ENCODE data around the gene C16orf74. TPM values are rescaled to one million over a fixed set of nuclear protein-coding genes. Genes with fewer than 3 reads are reported as not detected.

Gene C16orf74
- total and polyA plus RNA-seq, 10 donors: 12.1 to 107 (median 19.3) TPM

DNA sequence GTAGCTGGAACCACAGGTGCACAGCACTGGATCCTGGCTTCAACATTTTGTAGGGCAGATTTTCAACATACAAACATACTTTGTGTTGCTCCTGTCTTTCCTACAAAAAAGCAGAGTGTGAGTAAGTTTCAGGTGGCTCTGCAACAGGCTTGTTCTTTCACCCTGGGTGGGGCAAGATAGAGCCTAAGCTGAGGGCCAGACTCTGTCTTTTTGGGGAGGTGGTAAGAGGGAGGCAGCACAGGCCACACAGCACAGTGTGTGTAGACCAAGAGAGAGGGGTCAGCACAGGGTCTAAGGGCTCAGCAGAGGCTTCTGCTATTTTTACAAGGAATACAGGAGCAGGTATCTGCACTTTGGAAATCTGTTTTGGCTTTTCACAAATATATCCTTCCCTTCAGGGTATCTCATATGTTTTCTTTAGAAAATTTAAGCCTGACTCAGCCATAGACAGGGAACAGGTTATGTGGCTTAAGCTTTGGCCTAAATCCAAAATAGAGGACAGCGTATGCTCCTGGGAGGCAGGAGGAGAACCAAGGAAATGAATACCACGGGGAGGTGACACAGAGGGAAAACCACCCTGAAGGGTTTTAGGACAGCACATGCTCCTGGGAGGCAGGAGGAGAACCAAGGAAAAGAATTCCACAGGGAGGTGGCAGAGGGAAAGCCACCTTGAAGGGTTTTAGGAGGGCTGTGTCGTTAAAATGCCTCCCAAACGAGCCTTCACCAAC is 26.9 kb upstream of the C16orf74 start:
- no peak for DNase-seq
- 78 to 92% (median 85%) methylated on average over 4 of the region's 4 CpGs for WGBS, 5 donors
- H3K36me3 ChIP-seq: peaks cover 0 to 82% (median 39%) of the 10 kb centered on the region in 6 donors

DNA sequence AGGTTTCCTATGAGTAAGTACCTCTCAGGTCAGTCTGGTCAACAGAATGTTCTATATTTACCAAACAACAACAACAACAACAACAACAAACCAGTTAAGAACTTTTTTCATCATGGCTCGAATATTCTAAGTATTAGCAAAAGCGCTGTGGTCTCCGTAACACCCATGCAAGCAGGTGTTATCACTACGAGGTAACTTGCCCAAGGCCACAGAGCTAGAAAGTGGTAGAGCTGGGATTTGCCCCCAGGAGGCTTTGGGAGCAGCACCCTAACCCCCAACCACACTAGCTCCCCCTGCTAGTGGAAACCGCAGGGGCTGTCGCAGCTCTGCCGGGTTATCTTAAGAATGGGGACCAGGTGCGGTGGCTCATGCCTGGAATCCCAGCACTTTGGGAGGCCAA is 23.9 kb upstream of the C16orf74 start:
- TF ChIP-seq POLR2A (IDR thresholded peaks at IDR 0.05) (no peak), CTCF (IDR thresholded peaks at IDR 0.05 in 8 of 11, conservative IDR thresholded peaks at IDR 0.05 in 3 of 11) (no peak), POLR2AphosphoS5 (IDR thresholded peaks at IDR 0.05) (no peak)
- peaks cover 0 to 71% (median 25%) of the 10 kb centered on the region in 6 donors for H3K36me3 ChIP-seq
- H3K4me3 ChIP-seq: no peak overlapping the region
- peaks cover 0 to 7% (median 0%) of the 10 kb centered on the region in 6 donors for H3K4me1 ChIP-seq
- DNase-seq: no peak
- H3K27me3 ChIP-seq (replicated peaks in 1 of 7): no peaks in the 10 kb centered on the region
- intact Hi-C loops (cut with DNase I; ENCODE audit: low total_unique reads): no loop called here
- 89 to 97% (median 95%) methylated on average over 8 of the region's 8 CpGs for WGBS, 5 donors
- no peaks in the 10 kb centered on the region for H3K9me3 ChIP-seq
- no peak overlapping the region for H3K27ac ChIP-seq

More for the DNA sequence above, 26.9 kb upstream of the C16orf74 start:
- TF ChIP-seq POLR2AphosphoS5 (IDR thresholded peaks at IDR 0.05): no peak
- TF ChIP-seq POLR2A (IDR thresholded peaks at IDR 0.05): no peak
- TF ChIP-seq CTCF (IDR thresholded peaks at IDR 0.05 in 8 of 11, conservative IDR thresholded peaks at IDR 0.05 in 3 of 11): no peak
- Histone ChIP-seq H3K9me3 (no peaks in the 10 kb centered on the region), H3K4me3 (no peak overlapping the region), H3K4me1 (peaks cover 0 to 21% (median 3%) of the 10 kb centered on the region in 6 donors), H3K27ac (peak overlapping the region in 1 of 8 donors; percentile 2), H3K27me3 (replicated peaks in 1 of 7) (no peaks in the 10 kb centered on the region)
- intact Hi-C loops (cut with DNase I; ENCODE audit: low total_unique reads): no loop called here

DNA sequence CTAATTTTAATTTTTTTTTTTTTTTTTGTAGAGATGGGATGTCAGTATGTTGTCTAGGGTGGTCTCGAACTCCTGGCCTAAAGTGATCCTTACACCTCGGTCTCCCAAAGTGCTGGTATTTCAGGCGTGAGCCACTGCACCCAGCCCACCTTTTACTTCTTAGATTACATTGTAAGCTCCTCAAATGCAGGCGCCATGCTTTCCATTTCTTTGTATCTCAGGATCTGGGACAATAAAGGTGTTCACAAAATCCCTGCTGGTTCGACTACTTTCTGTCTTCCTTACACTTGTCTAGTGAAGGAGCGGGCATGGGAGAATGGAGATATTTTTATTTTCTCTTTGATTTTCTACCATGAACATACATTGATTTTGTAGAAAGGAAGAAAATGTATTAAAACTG is 23.2 kb upstream of the C16orf74 start:
- H3K27ac ChIP-seq: no peak overlapping the region
- H3K36me3 ChIP-seq: peaks cover 0 to 64% (median 19%) of the 10 kb centered on the region in 6 donors
- no peaks in the 10 kb centered on the region for H3K27me3 ChIP-seq (replicated peaks in 1 of 7)
- DNase-seq: no peak
- peaks cover 0 to 7% (median 0%) of the 10 kb centered on the region in 6 donors for H3K4me1 ChIP-seq
- no peak overlapping the region for H3K4me3 ChIP-seq
- H3K9me3 ChIP-seq: no peaks in the 10 kb centered on the region
- intact Hi-C loops (cut with DNase I; ENCODE audit: low total_unique reads): no loop called here
- WGBS, 5 donors: 77 to 81% (median 80%) methylated on average over 6 of the region's 6 CpGs
- no peak for TF ChIP-seq POLR2A (IDR thresholded peaks at IDR 0.05)
- no peak for TF ChIP-seq POLR2AphosphoS5 (IDR thresholded peaks at IDR 0.05)
- TF ChIP-seq CTCF (IDR thresholded peaks at IDR 0.05 in 8 of 11, conservative IDR thresholded peaks at IDR 0.05 in 3 of 11): no peak

- Histone ChIP-seq H3K9me3 (no peaks in the 10 kb centered on the region), H3K36me3 (peaks cover 0 to 58% (median 8%) of the 10 kb centered on the region in 6 donors), H3K27me3 (replicated peaks in 1 of 7) (no peaks in the 10 kb centered on the region), H3K27ac (no peak overlapping the region), H3K4me3 (no peak overlapping the region), H3K4me1 (no peaks in the 10 kb centered on the region)
- WGBS, 5 donors: 89 to 95% (median 92%) methylated on average over 6 of the region's 6 CpGs
- TF ChIP-seq POLR2A (IDR thresholded peaks at IDR 0.05): no peak
- TF ChIP-seq CTCF (IDR thresholded peaks at IDR 0.05 in 8 of 11, conservative IDR thresholded peaks at IDR 0.05 in 3 of 11): no peak
- TF ChIP-seq POLR2AphosphoS5 (IDR thresholded peaks at IDR 0.05): no peak
- intact Hi-C loops (cut with DNase I; ENCODE audit: low total_unique reads): no loop called here
- no peak for DNase-seq
These were observed 22.1 kb upstream of the C16orf74 start for GRCh38 chr16:85773044-85773443.
